Subcutaneous adipose tissue (tissue), 4 donors: Measurements from ENCODE around the gene CRISP1. TPM values are rescaled to one million over a fixed set of nuclear protein-coding genes. Genes with fewer than 3 reads are reported as not detected.

Experiments used
- total RNA-seq, 4 donors: library from RNA; depleted of rRNA; stranded (reverse); fragments of >200 nt; gene quantifications; one replicate each; pipeline ENCODE4 v1.1.0, GENCODE V29; 2016
- TF ChIP-seq, protein P1 (sequence below): fragments of 450-650 bp; IDR thresholded peaks from one replicate; pipeline ENCODE4 v1.5.1; 2016; ENCODE audit warnings: low read depth, mild to moderate bottlenecking, control low read depth, antibody characterized with exemption, moderate library complexity

Gene CRISP1
- total RNA-seq, 4 donors from 2014 or later = not detected

DNA sequence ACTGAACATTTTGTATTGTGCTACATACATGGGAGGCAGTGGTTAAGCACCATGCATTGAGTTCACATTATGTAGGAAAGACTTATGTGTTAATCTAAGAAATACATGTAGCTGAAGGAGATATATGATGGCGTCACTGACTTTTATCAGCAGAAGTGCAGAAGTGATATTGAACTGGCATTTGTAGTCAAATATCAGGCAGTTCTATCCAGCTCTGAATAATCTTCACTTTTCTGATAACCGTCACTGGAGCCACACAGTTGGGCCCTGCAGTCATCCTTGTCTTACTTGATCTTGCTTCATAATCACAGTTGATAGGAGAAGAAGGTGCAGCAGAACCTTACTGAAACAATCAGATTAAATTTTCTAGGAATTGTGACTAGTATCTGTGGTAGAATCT lies 26.4 kb downstream of the CRISP1 start:
- TF ChIP-seq, protein P1, sequence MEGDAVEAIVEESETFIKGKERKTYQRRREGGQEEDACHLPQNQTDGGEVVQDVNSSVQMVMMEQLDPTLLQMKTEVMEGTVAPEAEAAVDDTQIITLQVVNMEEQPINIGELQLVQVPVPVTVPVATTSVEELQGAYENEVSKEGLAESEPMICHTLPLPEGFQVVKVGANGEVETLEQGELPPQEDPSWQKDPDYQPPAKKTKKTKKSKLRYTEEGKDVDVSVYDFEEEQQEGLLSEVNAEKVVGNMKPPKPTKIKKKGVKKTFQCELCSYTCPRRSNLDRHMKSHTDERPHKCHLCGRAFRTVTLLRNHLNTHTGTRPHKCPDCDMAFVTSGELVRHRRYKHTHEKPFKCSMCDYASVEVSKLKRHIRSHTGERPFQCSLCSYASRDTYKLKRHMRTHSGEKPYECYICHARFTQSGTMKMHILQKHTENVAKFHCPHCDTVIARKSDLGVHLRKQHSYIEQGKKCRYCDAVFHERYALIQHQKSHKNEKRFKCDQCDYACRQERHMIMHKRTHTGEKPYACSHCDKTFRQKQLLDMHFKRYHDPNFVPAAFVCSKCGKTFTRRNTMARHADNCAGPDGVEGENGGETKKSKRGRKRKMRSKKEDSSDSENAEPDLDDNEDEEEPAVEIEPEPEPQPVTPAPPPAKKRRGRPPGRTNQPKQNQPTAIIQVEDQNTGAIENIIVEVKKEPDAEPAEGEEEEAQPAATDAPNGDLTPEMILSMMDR = no peak

DNA sequence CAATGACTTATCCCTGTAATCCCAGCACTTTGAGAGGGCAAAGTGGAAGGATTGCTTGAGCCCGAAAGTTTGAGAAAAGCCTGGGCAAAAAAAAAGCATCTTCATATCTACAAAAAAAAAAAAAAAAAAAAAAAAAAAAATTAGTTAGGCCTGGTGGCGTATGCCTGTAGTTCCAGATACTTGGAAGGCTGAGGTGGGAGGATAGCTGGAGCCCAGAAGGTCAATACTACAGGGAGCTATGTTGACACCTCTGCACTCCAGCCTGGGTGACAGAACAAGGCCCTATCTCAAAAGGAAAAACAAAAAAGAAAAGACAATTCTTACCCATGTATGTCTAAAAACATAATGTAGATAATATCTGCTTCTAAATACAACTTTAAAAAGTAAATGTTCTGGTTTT lies 27.2 kb downstream of the CRISP1 start:
- TF ChIP-seq, protein P1 = no peak

DNA sequence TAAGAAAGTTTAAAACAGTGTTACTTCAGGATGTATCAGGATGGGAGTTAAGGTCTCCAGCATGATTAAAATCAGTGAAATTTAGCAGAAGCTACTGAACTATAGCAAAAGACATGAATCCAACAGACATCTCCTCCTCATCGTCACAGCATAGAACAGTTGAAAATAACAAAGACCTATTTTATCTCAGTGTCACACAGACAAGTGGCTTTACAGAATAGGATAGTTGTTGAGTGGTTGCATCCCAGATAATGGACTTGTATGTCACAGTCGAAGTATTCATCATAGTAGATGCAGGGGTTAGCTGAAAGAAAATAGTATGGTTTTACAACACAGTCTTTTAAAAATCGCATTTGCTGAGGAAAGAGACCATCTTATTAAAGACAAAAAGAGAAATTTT lies 31.2 kb downstream of the CRISP1 start:
- TF ChIP-seq, protein P1 = no peak

DNA sequence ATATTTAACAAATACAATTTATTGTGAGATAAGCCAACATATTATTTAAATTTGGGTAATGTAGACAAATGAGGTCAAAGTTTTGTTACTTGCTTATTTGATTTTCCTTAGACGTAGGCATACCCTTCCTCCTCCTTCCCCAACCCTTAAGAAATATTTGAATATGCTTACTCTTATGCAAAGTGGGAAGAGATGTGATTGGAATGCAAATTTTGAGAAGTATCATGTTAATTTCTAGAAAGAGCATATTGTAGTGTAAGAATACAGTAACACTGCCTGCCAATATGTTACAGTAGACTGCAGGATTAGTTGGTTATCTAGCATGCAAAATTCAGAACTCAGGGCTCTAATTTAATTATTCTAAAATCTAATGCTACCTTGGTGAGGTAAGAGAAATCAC lies 32.9 kb downstream of the CRISP1 start:
- TF ChIP-seq, protein P1 = no peak

DNA sequence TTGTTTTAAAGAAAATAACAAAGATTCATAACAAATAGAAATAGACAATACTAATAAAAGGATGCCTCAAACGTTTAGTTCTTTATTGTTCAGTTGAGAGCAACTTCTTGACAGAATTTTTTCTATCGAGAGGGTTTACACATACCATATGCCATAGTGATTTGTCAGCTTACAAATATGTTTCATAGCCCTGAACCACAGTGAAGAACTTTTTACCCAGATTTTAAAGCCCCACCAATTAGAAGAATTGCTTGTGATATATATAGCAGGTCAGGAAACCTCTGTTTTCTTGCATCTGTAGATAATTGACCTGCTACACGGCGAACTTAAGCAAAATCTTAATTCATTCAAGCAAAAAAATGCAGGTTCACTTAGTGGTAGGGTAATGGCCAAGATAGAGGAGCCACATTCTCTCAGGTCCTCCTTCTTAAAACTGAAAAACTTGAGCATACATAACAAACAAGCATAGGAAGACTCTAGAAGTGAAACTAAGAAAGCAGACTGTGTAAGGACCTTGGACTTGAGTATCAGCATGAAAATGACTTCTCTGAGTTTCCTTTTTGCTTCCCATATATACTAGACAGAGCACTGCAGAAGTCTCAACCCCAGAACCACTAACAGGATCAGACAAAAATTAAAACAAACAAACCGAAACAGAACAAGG lies 39.5 kb downstream of the CRISP1 start:
- TF ChIP-seq, protein P1 = no peak

DNA sequence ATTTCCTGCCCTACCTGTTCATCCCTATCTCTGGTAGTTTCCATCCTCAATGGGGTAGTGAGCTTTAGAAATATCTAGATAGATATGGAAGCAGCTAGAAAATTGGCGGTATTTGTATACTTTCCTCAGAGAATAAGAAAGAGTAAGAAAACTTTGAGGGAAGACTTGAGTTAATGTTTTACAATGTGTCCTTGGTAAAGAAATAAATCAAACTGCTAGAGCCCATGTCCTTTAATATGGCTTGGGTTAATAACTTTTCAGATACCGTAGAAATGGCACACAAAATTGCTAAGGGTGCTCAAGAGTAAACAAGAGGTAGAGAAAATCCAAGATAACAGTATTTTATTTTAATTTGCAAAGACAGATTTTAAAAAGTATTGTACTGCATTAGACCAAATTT lies 51.2 kb downstream of the CRISP1 start:
- TF ChIP-seq, protein P1 = no peak

DNA sequence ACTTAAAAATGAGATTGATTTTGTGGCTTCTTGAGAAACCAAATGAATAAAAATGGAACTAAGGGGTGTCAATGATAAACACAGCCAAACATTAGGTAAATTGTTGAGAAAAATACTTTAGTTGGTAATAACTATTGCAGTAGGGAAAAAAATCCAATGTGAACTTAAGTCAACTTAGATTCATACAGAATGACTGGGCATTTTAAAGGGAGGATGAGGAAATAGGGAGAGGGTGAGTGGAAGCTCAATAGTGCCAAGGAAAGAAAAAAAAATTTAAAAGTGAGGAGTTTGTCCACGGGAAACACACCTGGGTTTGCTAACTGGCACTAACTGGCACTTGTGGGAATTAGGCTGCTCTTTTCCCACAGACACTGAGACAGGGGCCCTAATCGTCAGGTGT lies 53.1 kb downstream of the CRISP1 start:
- TF ChIP-seq, protein P1 = no peak
